ENCODE measurements around the gene NPHP4.

Gene NPHP4

DNA sequence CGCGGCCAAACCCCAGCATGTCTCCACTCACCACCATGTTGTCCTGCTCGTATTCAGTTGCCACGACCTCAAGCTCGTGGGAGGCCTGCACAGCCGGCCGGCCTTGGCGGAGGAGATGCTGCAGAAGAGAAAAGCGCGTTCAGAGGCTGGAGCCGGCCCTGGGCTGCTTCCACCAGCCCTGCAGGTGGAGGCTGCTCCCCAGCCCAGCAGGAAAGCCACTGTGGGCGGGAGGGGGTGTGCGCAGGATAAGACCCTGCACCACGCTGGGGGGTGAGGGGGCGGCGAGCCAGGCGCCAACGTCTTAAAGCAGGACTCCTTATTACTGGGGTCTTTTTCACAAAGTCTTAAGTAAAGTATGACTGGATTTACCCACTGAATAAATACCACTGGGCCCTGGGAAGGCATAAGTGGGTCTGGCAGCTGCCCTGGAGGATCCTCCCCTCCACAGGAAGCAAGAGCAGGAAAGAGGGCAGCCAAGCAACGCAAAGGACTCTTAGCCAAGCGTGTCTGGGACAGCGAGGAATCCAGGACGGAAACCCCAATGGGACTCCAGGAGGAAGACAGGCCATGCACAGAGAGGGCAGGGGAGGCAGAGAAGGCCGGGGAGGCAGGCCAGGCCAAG, 104.8 kb downstream of the NPHP4 start:
- no peaks in the 10 kb centered on the region for H3K36me3 ChIP-seq (ENCODE audit: control insufficient read depth, insufficient read depth, low read length)
- H3K9ac ChIP-seq (ENCODE audit: low read length): no peak overlapping the region
- no peak overlapping the region for H3K4me3 ChIP-seq (ENCODE audit: low read length)
- H3K4me1 ChIP-seq (ENCODE audit: control insufficient read depth, insufficient read depth, low read length): no peaks in the 10 kb centered on the region
- H3K27ac ChIP-seq (ENCODE audit: low read depth, low read length): no peak overlapping the region
- no peaks in the 10 kb centered on the region for H3K27me3 ChIP-seq (ENCODE audit: control insufficient read depth, insufficient read depth, low read length)

- H3K4me3 ChIP-seq (ENCODE audit: low read length): no peak overlapping the region
- H3K4me1 ChIP-seq (ENCODE audit: control insufficient read depth, insufficient read depth, low read length): no peaks in the 10 kb centered on the region
- no peaks in the 10 kb centered on the region for H3K36me3 ChIP-seq (ENCODE audit: control insufficient read depth, insufficient read depth, low read length)
- no peaks in the 10 kb centered on the region for H3K27me3 ChIP-seq (ENCODE audit: control insufficient read depth, insufficient read depth, low read length)
- H3K27ac ChIP-seq (ENCODE audit: low read depth, low read length): no peak overlapping the region
- H3K9ac ChIP-seq (ENCODE audit: low read length): no peak overlapping the region
Measured at GRCh38 chr1:5886541-5887348, 105.5 kb downstream of the NPHP4 start.

DNA sequence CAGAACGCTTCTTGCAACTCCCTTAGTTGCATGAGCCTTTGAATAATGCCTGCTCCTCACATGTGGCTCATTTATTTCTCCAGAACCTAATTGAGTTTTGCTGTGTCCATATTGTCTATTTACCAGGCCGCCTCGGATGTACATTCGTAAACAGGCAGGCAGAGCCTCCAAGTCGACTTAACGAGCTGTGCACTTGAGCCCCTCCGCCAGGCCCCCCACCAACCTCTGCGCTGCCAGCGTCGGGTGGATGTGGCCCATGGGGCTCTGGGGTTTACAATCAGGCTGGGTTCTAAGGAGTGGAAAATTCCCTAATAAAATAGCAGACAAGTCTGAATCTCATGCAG, 106.1 kb downstream of the NPHP4 start:
- H3K4me1 ChIP-seq (ENCODE audit: control insufficient read depth, insufficient read depth, low read length): no peaks in the 10 kb centered on the region
- no peak overlapping the region for H3K27ac ChIP-seq (ENCODE audit: low read depth, low read length)
- H3K36me3 ChIP-seq (ENCODE audit: control insufficient read depth, insufficient read depth, low read length): no peaks in the 10 kb centered on the region
- no peaks in the 10 kb centered on the region for H3K27me3 ChIP-seq (ENCODE audit: control insufficient read depth, insufficient read depth, low read length)
- no peak overlapping the region for H3K9ac ChIP-seq (ENCODE audit: low read length)
- no peak overlapping the region for H3K4me3 ChIP-seq (ENCODE audit: low read length)

DNA sequence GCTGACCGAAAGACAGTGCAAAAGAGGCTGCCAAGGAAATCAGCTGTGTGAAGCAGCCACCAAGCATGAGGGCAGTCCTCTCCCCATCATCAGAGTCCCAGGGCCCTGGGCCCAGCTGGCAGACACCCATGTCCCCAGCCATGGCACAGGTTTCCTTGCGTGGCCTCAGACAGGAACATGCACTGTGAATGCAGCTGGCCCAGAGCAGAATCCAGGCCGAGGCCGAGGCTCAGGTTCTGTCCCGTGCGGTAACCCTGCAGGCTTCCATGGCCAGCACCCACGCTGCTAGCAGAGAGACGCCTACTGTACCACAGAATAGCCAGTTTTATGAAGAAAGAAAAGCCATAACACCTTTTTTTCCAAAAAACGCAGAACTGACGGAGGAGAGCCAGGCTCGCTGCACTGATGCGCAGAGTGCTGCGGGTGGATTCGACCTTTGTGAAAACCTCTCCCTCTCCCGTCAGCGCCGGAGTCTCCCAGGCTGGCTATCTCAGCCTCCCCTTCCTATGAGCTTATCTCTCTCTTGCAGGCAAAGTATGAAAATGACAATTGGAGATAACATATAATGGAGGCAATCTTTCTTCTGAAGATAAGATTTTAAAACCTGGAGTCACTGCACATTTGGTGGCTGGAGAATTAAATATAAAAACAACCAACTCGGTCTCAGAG, 106.6 kb downstream of the NPHP4 start:
- Histone ChIP-seq H3K36me3 (ENCODE audit: control insufficient read depth, insufficient read depth, low read length) (no peaks in the 10 kb centered on the region), H3K9ac (ENCODE audit: low read length) (no peak overlapping the region), H3K4me1 (ENCODE audit: control insufficient read depth, insufficient read depth, low read length) (no peaks in the 10 kb centered on the region), H3K27ac (ENCODE audit: low read depth, low read length) (no peak overlapping the region), H3K27me3 (ENCODE audit: control insufficient read depth, insufficient read depth, low read length) (no peaks in the 10 kb centered on the region), H3K4me3 (ENCODE audit: low read length) (no peak overlapping the region)

GRCh38 chr1:5884110-5884509, 108.1 kb downstream of the NPHP4 start:
- Histone ChIP-seq H3K4me3 (ENCODE audit: low read length) (no peak overlapping the region), H3K27ac (ENCODE audit: low read depth, low read length) (no peak overlapping the region), H3K9ac (ENCODE audit: low read length) (no peak overlapping the region), H3K36me3 (ENCODE audit: control insufficient read depth, insufficient read depth, low read length) (peaks cover 6% of the 10 kb centered on the region), H3K27me3 (ENCODE audit: control insufficient read depth, insufficient read depth, low read length) (no peaks in the 10 kb centered on the region), H3K4me1 (ENCODE audit: control insufficient read depth, insufficient read depth, low read length) (no peaks in the 10 kb centered on the region)

DNA sequence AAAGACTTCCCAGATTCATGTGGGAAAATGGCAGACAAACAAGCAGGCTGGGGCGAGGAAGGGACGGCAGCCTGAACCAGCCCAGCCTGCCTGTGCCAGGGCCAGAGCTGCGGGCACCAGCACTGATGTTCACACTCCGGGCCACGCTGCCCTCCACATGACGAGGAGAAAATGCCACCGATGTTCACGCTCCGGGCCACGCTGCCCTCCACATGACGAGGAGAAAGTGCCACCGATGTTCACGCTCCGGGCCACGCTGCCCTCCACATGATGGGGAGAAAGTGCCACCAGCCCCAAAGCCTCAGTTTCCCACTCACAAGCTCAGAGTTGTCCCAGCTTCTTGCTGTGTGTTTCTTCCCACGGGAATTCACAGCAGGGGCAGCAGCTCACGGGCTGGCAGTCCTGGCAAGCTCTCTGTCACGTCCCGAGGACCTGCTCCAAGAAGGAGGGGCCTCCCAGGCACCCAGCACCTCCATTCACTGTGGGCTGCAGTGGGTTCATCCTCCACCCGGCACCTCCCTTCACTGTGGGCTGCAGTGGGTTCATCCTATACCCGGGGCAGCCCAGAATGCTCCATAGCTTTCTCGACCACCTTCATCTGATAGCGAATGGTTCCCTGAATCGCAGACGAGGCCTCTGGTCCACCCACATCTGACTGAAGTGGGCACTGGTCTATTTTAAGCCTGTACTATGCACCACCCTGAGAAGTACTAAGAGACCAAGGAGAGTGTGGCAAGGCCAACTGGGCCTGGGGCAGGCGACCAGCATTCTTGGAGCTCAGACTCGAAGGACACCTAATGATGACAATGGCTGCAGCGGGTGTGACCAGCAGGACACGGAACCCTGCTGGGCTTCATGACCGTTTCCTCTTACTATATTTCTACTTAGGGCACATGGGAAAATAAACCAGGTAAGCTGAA, 108.8 kb downstream of the NPHP4 start:
- Histone ChIP-seq H3K36me3 (ENCODE audit: control insufficient read depth, insufficient read depth, low read length) (peaks cover 6% of the 10 kb centered on the region), H3K27ac (ENCODE audit: low read depth, low read length) (no peak overlapping the region), H3K4me1 (ENCODE audit: control insufficient read depth, insufficient read depth, low read length) (no peaks in the 10 kb centered on the region), H3K4me3 (ENCODE audit: low read length) (no peak overlapping the region), H3K27me3 (ENCODE audit: control insufficient read depth, insufficient read depth, low read length) (no peaks in the 10 kb centered on the region), H3K9ac (ENCODE audit: low read length) (no peak overlapping the region)

DNA sequence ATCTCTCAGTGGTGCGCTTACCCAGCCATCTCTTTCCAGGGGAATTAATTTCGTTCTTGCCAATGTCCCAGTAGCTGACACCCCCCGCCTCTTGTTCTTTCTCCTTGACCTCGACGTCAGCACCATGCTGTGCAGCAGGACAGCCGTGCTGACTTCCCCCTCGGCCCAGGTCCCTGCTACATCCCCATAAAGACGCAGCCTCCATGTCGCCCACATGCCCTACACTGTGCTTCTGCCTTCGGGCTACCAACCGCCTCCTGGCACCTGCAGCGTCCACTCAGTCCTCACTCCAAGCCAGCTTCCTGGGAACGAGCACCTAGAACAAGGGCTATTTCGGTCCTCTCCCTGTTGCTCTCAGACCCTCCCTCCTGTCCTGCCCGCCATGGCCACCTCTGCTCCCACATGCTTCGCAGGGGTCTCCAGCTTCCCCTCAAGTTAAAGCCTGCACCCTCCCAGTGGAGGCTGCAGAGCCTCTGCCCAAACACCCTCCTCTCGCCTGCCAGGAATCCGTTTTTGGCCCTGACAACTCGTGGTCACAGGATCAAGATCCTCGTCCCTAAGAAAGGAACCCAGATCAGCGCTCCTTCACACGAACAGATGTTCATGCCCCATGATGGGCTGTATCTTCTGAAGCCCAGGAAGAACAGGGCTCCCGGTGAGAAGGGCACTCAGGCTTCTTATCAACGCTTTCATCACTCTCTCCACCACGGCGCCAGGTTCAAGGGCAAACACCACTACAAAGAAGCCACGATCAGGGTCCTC, 109.7 kb downstream of the NPHP4 start:
- peaks cover 6% of the 10 kb centered on the region for H3K36me3 ChIP-seq (ENCODE audit: control insufficient read depth, insufficient read depth, low read length)
- H3K27ac ChIP-seq (ENCODE audit: low read depth, low read length): no peak overlapping the region
- H3K27me3 ChIP-seq (ENCODE audit: control insufficient read depth, insufficient read depth, low read length): no peaks in the 10 kb centered on the region
- H3K9ac ChIP-seq (ENCODE audit: low read length): no peak overlapping the region
- H3K4me1 ChIP-seq (ENCODE audit: control insufficient read depth, insufficient read depth, low read length): no peaks in the 10 kb centered on the region
- no peak overlapping the region for H3K4me3 ChIP-seq (ENCODE audit: low read length)

DNA sequence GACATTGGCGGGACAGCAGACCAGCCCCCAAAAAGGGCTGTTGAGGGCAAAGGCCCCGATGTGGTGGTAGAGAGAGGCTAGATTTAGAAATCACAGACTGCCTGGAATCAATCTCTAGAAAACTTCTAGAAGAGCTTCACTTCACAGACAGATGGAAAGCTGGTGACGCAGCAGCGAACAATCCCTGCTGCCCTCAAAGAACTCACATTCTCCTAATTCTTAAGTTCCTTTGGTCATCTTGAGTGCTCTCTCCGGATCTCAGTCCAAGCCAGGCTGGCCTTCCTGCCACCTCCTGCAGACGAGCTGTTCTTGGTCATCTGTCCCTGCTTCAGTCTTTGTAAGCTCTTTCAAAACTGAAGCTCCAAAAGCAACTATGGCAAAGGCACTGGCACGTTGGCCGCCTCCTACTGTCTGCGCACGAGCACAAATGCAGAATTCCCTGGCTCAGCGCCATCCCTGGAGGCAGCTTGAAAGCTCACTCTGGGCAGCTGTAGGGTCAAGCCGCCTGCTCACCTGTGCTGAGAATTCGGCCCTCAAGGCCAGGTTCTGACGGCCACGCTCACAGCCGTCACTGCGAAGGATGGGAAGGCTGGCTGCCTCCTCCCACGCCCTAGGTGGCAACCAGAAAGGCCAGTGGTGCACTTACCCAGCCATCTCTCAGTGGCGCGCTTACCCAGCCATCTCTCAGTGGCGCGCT, 110.6 kb downstream of the NPHP4 start:
- H3K4me3 ChIP-seq (ENCODE audit: low read length): no peak overlapping the region
- peaks cover 6% of the 10 kb centered on the region for H3K36me3 ChIP-seq (ENCODE audit: control insufficient read depth, insufficient read depth, low read length)
- H3K27me3 ChIP-seq (ENCODE audit: control insufficient read depth, insufficient read depth, low read length): no peaks in the 10 kb centered on the region

DNA sequence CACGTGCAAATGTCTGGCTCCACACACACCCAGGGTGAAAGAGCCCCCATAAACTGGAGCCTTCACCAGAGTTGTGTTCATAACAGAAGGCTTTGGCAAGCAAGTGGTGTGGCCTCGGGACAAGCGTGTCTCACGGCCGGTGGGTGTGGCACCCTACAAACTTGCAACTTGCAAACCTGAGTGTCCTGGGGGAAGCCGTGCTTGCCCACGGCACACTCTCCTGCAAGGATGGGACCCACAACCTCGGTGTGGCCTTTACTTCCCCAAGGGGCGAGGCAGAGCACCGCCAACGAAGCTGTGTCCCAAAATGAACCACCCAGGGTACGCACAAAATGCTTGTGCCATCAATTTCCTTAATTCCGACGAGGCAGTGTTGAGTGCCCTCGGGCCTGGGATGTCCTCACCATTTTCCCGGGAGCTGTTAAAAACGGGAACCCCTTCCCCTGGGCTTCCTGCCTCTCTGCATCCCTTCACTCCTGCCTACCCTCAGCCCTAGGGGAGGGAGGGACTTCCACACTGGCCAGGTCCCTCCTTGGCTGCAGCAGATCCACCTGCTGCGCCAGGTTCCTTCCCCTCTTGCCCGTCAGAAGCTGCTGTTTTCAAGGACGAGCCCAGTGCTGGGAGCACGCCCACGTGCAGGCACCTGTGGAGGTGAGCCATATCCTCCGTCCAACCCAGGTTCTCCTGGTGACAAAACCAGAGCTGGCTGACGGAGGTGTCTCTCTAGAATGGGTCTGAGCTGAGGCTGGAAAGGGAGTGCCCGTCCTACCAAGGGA, 111.4 kb downstream of the NPHP4 start:
- no peaks in the 10 kb centered on the region for H3K27me3 ChIP-seq (ENCODE audit: control insufficient read depth, insufficient read depth, low read length)
- no peak overlapping the region for H3K4me3 ChIP-seq (ENCODE audit: low read length)
- no peak overlapping the region for H3K9ac ChIP-seq (ENCODE audit: low read length)
- H3K27ac ChIP-seq (ENCODE audit: low read depth, low read length): no peak overlapping the region
- peaks cover 6% of the 10 kb centered on the region for H3K36me3 ChIP-seq (ENCODE audit: control insufficient read depth, insufficient read depth, low read length)
- H3K4me1 ChIP-seq (ENCODE audit: control insufficient read depth, insufficient read depth, low read length): no peaks in the 10 kb centered on the region

More for the DNA sequence above, 110.6 kb downstream of the NPHP4 start:
- no peaks in the 10 kb centered on the region for H3K4me1 ChIP-seq (ENCODE audit: control insufficient read depth, insufficient read depth, low read length)
- no peak overlapping the region for H3K9ac ChIP-seq (ENCODE audit: low read length)
- H3K27ac ChIP-seq (ENCODE audit: low read depth, low read length): no peak overlapping the region

GRCh38 chr1:5879421-5879820, 112.8 kb downstream of the NPHP4 start:
- Histone ChIP-seq H3K27me3 (ENCODE audit: control insufficient read depth, insufficient read depth, low read length) (no peaks in the 10 kb centered on the region), H3K9ac (ENCODE audit: low read length) (no peak overlapping the region), H3K4me1 (ENCODE audit: control insufficient read depth, insufficient read depth, low read length) (no peaks in the 10 kb centered on the region), H3K36me3 (ENCODE audit: control insufficient read depth, insufficient read depth, low read length) (peaks cover 6% of the 10 kb centered on the region), H3K4me3 (ENCODE audit: low read length) (no peak overlapping the region), H3K27ac (ENCODE audit: low read depth, low read length) (no peak overlapping the region)

DNA sequence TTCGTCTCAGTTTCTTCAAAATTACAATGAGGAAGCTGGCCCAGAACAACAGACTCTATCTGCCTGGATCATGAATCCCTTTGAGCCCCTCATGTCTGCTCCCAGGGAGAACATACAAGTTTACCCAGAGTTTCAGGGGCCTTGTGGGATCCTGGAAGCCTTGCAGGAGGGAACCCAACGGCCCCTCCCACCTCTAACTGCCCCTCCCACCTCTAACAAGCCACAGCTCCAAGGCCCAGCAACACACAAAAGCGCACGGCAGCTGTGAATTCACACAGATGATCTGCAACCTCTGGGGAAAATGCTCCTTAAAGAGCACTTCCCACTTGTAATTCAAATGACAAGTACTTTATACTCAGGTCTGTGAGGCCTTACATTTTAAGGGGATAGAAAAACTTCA, 113.3 kb downstream of the NPHP4 start:
- Histone ChIP-seq H3K27me3 (ENCODE audit: control insufficient read depth, insufficient read depth, low read length) (no peaks in the 10 kb centered on the region), H3K4me3 (ENCODE audit: low read length) (no peak overlapping the region), H3K36me3 (ENCODE audit: control insufficient read depth, insufficient read depth, low read length) (peaks cover 6% of the 10 kb centered on the region), H3K4me1 (ENCODE audit: control insufficient read depth, insufficient read depth, low read length) (no peaks in the 10 kb centered on the region), H3K27ac (ENCODE audit: low read depth, low read length) (no peak overlapping the region), H3K9ac (ENCODE audit: low read length) (no peak overlapping the region)

All from rectal smooth muscle tissue (tissue), 1 donor.